Measurements from ENCODE around the gene USP26.

DNA sequence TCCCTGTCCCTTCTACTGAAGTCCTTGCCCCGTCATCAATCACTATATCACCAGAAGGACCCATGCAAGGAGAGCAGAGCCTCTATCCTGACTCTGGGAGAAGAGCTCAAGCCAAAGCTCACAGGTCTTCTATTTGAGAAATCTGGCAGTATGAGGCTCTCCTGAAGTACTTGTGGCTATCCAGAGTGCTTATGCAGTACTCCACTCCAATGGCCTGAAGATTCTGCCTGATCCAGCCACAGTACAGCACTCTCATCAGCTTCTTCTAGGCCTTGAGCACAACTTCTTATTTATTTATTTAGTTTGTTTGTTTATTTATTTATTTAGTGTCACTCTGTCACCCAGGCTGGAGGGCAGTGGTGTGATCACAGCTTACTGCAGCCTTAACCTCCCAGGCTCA lies 13.0 kb downstream of the USP26 start:
- TF ChIP-seq, protein P1, sequence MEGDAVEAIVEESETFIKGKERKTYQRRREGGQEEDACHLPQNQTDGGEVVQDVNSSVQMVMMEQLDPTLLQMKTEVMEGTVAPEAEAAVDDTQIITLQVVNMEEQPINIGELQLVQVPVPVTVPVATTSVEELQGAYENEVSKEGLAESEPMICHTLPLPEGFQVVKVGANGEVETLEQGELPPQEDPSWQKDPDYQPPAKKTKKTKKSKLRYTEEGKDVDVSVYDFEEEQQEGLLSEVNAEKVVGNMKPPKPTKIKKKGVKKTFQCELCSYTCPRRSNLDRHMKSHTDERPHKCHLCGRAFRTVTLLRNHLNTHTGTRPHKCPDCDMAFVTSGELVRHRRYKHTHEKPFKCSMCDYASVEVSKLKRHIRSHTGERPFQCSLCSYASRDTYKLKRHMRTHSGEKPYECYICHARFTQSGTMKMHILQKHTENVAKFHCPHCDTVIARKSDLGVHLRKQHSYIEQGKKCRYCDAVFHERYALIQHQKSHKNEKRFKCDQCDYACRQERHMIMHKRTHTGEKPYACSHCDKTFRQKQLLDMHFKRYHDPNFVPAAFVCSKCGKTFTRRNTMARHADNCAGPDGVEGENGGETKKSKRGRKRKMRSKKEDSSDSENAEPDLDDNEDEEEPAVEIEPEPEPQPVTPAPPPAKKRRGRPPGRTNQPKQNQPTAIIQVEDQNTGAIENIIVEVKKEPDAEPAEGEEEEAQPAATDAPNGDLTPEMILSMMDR (IDR thresholded peaks at IDR 0.05; ENCODE audit: low read depth, low read length) = no peak
- no peak for TF ChIP-seq EZH2phosphoT487 (IDR thresholded peaks at IDR 0.05; ENCODE audit: low read depth)

All from OCI-LY3 (cell line).